ENCODE measurements around the gene PGC. TPM values are rescaled to one million over a fixed set of nuclear protein-coding genes. Genes with fewer than 3 reads are reported as not detected.

The PGC gene
- total RNA-seq, 1 donor from 2014 or later: not detected

GRCh38 chr6:41694815-41695526, 52.2 kb downstream of the PGC start:
- DNase-seq: no peak

GRCh38 chr6:41693281-41694240, 53.6 kb downstream of the PGC start:
- no peak for DNase-seq

DNA sequence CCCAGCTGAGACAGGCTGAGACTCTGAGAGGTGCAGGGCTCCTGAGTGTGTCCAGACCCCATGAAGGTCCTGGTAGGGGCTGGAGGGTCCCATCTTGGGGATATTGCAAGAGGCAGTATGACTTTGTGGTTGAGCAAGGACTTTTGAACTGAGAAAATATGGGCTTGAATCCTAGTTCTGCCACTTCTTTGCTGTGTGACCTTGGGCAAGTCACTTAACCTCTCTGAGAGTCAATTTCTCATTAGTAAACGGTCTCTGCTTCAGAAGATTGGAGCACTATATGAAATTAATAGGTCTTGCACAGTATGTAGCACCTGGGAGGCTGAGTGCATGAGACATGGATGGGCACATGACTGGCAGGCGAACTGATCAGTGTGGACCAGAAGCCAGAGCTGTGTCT, 54.5 kb downstream of the PGC start:
- DNase-seq: no peak

- no peak for DNase-seq
Observed at GRCh38 chr6:41692080-41692675, 55.0 kb downstream of the PGC start.

- no peak for DNase-seq
Observed at GRCh38 chr6:41691426-41692079, 55.6 kb downstream of the PGC start.

- no peak for DNase-seq
Observed at GRCh38 chr6:41690541-41691330, 56.5 kb downstream of the PGC start.

DNA sequence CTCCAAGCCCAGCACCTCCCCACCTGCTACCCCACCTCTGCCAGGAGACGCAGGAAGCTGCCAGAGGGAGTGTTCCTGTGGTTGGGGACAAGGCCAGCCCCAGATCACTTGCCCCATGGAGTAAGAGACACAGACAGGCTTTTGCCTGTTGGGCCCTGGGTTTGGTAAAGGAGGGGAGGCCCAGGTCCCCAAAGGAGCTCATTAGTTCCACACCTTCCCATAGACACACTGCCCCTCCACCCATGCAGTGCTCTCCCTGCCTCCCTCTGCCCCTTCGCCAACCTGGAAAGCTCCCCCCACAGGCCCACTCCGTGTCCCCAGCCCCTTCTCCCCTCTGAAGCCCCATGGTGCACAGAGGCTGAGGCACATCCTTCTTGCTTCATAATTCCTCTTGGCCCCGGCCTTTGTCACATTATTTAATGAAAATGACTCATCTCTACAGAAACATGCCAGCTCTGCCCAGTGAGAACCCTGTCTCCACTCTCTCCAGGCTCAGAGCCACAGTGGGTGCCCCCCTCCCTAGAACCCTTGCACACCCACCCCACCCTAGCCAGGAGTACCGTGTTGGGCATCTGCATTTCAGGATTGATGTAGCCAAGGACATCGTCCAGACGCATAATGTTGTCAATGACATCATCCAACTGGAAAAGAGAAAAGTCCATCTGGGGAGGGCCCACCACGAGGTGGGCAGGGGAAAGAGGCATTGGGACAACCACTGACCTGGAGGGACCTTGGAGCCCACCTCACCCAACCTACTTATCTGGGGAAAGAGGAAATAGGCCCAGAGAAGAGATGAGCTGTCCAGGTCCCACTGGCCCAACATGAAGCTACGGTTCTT, 57.8 kb downstream of the PGC start:
- no peak for DNase-seq

- no peak for DNase-seq
Observed at GRCh38 chr6:41688256-41688965, 58.8 kb downstream of the PGC start.

GRCh38 chr6:41687501-41688175, 59.6 kb downstream of the PGC start:
- no peak for DNase-seq

Small RNA genes lying within 50 kb of the gene (small RNA-seq; reads per million reads assigned to genes)
- gene AL365205.2 (ENCODE audit: low replicate concordance) (not detected), gene AL365205.3 (ENCODE audit: low replicate concordance) (not detected)

Other genes with a start within 250 kb of the PGC start
- 2.0 TPM for gene FOXP4, start 201.0 kb downstream of the PGC start, total RNA-seq
- gene MDFI, start 108.9 kb downstream of the PGC start, total RNA-seq: 33.7 TPM
- gene TFEB, start 11.8 kb downstream of the PGC start, total RNA-seq: 4.2 TPM
- gene FRS3, start 32.5 kb upstream of the PGC start, total RNA-seq: 0.99 TPM
- 2.4 TPM for gene PRICKLE4, start 33.4 kb upstream of the PGC start, total RNA-seq
- 46.5 TPM for gene TOMM6, start 40.3 kb upstream of the PGC start, total RNA-seq
- 5.0 TPM for gene USP49, start 148.0 kb upstream of the PGC start, total RNA-seq
- 16.7 TPM for gene MED20, start 173.7 kb upstream of the PGC start, total RNA-seq
- 14.4 TPM for gene BYSL, start 174.1 kb upstream of the PGC start, total RNA-seq
- gene CCND3, start 194.4 kb upstream of the PGC start, total RNA-seq: 26.2 TPM